ENCODE measurements around the gene BZW2.

BZW2 gene

DNA sequence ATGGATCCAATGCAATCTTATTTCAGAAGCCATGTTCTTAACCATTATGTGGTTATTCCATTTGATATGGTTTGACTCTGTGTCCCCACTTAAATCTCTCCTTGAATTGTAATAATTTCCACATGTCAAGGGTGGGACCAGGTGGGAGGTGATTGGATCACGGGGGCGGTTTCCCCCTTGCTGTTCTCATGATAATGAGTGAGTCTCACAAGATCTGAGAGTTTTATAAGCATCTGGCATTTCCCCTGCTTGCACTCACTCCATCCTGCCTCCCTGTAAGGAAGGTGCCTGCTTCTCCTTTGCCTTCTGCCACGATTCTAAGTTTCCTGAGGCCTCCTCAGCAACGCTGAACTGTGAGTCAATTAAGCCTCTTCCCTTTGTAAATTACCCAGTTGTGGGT lies 75.6 kb downstream of the BZW2 start:
- no peak for DNase-seq (ENCODE audit: low spot score)

DNA sequence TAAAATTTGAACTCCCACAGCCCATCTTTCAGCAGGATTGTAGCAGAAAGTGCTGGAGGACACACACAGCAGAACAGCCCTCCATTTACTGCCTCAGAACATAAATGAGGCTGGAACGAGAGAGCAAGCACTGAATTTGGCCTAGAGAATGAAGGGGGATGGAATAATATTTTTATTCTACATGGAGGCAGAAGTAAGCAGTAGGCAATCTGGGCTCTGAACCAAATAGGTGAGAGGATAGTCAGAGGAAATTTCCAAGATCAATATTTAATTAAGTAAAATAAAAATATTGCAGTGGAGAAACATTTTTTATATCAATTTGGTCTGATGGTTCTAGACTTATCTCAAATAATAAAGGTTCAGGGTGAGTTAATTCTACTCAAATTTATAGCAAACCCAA lies 78.4 kb downstream of the BZW2 start:
- DNase-seq (ENCODE audit: low spot score) = no peak

DNA sequence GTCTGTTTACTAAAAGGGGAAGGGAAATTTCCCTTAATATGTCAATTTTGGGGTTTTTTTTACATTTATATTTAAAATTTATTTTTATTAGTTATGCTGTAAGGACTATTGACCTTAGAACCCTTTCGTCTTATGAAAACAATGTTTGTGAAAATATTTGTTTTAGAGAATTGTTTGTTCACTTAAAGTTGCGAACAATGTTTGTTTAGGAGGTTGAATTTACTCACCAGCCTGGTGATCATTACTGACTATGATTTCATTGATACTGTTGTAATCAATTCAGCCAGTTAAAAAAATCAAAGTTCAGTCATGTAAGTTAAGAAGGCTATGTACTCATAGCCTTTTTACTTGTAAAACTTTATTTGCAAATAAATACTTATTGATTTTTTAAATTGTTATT lies 80.2 kb downstream of the BZW2 start:
- DNase-seq (ENCODE audit: low spot score) = no peak

DNA sequence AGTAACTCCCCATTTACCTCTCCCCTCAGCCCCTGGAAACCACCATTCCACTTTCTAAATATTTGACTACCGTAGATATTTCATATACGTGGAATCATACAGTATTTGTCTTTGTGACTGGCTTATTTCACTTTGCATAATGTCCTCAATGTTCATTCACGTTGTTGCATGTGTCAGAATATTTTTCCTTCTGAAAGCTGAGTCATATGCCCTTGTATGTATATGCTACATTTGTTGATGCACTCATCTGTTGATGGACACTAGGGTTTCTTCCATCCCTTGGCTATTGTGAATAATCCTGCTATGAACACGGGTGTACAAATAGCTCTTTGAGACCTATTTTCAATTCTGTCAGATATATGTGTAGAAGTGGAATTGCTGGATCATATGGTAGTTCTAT lies 81.8 kb downstream of the BZW2 start:
- no peak for DNase-seq (ENCODE audit: low spot score)

DNA sequence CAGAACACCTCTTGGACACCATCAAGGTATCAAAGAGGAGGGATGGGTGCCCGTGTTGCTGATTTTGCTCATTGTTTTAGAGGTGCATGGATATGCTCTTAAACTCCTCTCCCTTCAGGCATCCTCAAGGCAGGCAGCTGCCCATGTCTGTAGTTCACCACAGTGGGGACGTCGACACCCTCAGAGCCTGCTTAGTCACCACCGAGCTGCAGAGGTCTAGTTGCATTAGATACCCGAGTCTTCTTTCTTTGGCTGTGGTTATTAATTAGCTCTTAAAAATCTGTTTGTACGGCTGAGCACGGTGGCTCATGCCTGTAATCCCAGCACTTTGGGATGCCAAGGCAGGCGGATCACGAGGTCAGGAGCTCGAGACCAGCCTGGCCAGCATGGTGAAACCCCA lies 82.8 kb downstream of the BZW2 start:
- no peak for DNase-seq (ENCODE audit: low spot score)

DNA sequence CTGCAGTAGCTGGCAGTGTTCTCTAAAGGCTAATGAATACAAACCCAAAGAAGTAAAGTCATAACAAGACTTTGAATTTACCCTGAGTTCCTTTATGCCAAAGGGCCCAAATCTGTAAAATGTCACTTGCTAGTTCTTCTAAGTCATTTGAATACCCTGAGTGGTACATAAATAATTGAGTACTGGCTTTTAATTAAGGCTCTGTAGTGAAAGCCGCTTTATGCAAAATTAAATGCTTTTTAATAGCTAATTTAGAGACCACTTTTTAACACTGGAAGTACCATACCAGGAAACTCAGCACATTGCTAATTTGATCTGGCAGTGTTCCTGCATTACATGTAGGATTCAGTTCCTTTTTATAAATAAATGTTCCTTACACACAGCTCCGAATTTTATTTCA lies 83.6 kb downstream of the BZW2 start:
- DNase-seq (ENCODE audit: low spot score) = no peak

DNA sequence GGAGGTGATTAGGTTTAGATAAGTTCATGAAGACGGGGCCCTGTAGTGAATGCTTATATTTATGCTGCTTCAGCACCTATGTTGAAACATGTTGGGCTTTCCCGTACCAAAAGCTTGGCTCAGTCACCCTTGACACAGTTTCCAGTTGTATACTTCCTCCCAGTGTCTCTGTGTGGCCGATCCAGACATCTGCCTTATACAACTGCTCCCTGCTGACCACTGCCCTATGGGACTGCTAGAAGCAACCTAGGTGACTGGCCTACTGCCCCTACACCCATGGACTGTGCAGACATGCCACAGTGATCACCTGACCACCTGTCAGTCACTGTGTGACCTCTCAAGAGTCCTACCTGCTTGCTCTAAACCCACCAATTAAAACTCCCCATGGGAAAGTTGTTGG lies 85.0 kb downstream of the BZW2 start:
- DNase-seq (ENCODE audit: low spot score) = no peak

DNA sequence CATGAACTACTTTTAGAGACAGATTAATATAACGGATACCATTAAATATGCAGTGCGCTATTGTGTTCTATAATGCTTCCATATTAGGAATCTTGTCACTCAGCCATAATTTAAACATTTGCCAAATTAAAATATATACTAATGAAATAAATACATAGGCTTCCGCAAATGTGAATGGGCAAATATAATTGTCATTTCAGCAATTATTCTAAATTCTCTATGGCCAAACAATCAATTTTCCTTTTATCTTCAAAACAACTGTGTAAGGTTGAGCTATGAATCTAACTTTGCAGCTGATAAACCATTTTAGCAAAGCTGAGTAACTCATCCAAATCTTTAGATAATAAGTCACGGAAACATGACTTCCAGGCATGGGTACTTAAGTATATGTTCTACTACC lies 86.8 kb downstream of the BZW2 start:
- no peak for DNase-seq (ENCODE audit: low spot score)

DNA sequence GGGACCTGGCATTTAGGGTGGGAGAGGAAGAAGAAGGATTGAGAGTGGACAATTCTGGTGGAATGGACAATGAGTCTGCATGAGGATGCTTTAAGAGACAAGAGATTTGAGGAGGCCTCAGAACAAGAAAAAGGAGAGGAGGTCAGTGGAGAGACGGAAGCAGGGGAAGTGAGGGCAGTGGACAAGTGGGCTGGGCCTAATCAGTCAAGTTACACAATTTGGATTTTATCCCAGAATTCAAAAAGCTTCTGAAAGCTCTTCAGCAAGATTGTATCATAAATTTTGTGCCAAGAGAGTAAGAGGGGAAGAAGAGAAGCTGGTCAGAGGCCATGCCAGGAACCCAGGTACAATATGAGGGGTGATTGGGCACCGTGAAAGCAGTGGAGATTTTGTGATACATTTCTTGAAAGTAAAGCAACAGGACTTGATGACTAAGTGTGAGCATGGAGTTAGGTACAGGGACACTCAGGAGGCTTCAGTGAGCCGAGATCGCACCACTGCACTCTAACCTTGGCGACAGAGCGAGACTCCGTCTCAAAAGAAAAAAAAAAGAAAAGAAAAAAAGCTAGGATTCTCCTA lies 88.3 kb downstream of the BZW2 start:
- no peak for DNase-seq (ENCODE audit: low spot score)

DNA sequence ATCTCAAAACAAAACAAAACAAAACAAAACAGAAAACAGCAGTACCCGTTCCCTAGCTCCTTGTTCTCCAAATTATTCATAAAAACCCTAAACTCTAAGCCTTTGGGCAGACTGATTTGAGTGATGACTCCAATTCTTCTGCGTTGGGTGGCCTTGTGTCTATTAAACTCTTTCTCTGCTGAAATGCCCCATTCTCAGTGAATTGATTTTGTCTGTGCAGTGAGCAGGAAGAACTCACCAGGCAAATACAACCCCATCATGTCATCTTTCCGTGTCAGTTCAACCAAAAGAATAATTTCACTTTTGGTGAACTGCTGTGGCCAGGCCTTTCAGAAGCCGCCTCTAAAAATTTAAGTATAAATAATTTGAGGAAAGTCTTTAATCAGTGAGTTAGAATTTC lies 89.0 kb downstream of the BZW2 start:
- no peak for DNase-seq (ENCODE audit: low spot score)

DNA sequence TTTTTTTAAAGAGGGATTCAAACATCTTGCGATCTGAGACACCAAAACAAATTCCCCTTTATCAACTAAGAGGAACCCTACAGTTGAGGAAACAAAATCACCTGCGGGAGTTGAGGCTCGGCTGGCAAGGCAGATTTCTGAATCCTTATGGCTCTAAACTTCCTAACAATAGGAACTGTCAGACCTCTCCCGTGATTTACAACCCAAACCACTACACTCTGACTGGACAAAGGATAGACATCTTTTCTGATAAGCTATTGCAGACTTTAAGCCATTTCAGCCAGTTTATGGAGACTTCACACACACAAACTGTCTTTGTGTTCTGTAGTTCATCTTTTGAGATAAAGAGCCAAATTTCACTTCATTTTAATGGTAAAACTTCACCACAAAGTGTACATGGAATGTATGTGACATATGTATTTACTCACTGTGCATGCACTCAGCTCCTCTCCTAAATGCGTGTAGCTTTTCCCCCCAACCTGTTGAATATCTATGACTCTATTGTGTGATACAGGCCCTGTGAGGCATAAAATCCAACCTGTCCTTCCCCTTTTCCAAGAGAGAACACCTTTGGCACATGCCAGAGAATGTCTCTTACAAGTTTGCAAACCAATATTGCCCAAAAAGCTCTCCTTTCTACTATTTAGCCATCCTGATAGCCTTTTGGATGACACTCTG lies 92.2 kb downstream of the BZW2 start:
- no peak for DNase-seq (ENCODE audit: low spot score)

DNA sequence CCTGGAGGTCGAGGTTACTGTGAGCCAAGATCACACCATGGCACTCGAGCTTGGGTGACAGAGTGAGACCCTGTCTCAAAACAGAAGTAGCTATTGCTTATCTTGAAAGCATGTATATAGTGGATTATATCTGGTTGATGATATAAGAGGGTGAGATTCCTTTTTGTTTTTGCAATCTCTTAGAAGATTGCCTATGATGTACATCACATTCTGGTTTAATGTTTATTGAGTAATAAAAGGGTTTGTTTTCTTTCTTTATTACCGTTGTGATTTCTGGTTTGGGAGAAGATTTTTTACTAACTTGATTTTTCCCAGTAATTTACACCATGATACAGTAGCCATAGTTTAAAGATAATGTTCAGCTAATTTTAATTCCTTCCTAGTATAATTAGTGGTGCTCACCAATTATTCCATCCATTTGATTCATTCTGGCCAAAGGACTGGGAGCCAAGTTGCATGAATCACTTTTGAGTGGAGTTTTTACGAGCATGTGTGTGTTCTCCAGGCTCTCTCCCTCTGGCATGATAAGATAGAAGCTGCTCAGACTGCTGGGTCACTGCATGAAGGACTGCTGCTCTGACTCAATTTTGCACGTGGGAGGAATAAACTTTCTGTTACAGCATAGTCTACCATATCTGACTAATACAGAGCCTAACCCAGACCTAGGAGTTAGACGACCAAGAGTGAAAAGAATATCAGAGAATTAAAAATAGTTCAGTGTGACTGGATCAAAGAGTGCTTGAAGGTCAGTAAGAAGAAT lies 94.1 kb downstream of the BZW2 start:
- no peak for DNase-seq (ENCODE audit: low spot score)

DNA sequence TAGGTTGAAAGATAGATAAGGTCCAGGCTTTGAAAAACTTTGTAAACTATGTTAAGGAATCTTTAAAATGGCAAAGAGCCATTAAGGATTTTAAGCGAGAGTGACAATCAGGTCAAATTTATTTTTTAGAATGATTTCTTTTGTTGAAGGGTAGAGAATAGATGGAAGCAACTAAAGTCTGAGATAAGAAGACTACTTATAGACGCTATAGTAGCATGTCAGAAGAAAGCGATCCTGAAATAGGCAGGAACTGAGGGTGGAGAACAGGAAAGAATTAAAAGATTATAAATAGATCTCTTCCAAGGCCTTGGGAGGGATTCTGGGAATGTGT lies 94.6 kb downstream of the BZW2 start:
- no peak for DNase-seq (ENCODE audit: low spot score)

DNA sequence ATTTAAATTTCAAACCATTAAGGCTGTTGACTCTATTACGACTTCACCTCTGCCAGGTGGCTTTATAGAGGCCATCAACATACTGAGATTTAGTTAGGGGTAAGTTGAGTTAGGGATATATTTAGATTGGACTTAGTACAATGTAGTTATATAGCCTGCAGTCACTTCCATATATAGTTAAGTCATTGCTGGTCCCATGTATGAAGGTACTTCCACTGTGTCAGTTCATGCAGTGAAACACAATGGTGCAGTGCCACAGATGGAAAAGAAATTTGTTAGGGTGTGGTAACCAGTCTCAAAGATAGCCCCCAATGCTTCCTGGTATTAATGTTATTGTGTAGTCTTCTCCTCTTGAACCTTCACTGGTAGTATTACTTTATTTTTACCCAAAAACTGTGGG lies 95.0 kb downstream of the BZW2 start:
- no peak for DNase-seq (ENCODE audit: low spot score)

DNA sequence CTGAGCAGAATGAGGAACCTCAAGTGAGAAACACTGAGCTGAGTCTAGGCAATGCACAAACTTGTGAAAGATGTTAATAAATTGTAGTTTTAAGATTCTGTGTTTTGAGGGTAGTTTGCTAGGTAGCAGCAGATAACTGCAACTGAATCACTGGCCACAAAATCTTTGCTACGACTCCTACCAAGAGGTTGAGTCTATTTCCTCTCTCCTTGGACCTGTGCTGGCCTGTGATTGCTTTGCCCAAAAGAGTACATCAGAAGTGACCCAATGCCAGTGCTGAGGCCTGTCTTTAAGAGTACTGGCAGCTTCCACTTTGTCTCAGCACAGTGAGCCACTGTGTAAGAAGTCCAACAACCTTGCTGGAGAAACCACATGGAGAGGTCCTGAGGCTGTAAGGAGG lies 95.7 kb downstream of the BZW2 start:
- no peak for DNase-seq (ENCODE audit: low spot score)

DNA sequence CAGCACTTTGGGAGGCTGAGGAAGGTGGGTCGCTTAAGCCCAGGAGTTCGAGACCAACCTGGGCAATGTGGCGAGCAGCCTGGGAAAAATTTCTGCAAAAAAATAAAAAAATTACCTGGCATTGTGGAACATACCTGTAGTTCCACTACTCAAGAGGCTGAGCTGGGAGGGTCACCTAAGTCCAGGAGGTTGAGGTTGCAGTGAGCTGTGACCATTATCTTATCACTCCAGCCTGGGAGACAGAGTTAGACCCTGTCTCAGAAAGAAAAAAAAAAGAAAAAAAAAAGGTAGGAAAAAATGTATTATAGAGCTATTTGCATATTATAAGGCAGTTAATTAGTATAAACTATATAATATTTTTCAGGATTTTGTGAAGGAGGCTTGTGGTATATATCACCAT lies 96.6 kb downstream of the BZW2 start:
- DNase-seq (ENCODE audit: low spot score) = no peak

DNA sequence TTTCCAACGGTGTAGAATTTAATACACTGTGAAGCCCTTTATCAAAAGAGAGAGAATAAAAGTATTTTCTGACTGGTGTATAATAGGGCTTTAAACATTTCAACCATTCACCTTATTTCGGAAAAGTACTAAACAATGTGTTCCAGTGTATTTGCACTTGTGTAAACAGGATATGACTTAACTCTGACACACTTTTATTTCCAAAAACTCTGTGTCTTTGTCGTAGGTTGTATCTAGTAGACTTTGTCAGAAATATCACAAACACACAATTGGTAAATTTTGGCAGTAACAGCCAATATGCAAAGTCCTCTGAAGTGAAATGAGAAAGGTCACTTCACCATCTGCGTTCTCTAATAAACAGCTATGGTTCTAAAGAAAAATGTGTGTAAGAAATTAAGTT lies 97.3 kb downstream of the BZW2 start:
- no peak for DNase-seq (ENCODE audit: low spot score)

DNA sequence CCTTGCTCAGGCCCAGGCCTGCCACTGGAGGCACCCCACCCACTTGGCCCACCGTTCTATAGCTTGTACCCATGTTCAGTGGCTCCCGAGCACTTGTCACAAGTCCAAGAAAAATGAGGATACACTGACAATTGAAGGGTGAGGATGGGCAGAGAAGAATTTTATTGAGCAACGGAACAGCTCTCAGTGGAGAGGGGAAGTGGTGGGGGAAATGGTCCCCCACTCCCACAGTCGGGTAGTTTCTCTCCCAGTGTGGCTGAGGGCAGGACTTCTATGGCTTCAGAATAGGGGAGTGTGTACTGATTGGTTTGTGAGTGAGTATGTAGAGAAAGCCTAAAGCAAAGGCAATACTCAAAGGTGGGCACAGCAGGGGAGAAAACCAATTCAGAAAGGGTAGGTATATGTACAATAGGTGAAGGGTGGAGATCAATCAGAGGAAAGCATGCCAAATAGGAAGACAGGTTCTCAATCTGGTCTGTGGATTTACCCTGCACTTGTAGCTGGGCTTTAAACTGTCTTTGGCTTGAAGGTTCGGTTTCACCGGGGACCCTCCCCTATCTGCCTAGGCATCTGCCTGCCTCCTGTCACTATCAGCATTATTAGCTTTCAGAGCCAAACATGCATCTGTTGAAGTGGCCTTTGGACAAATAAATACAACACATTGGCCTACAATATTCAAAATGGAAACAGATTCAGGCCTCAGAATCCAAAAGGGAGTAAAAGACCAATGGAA lies 98.7 kb downstream of the BZW2 start:
- no peak for DNase-seq (ENCODE audit: low spot score)

DNA sequence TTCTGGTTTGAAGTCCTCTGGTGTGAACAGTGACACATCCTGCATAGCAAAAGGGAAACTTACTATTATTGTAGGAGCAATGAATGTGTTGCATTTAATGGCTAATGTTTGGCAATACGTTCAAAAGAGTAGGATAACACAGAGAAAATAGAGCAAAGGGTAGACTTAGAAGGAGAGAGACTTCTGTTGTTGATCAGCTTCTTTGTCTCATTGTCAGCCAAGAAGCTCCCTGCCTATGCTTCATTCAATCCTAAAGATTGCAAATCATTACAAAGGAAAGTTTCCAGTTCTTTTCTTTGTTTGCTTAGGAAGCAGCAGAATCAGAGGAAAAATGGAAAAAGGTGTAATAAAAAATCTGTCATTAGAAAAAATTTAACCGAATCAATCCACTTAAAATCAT lies 99.7 kb downstream of the BZW2 start:
- no peak for DNase-seq (ENCODE audit: low spot score)

DNA sequence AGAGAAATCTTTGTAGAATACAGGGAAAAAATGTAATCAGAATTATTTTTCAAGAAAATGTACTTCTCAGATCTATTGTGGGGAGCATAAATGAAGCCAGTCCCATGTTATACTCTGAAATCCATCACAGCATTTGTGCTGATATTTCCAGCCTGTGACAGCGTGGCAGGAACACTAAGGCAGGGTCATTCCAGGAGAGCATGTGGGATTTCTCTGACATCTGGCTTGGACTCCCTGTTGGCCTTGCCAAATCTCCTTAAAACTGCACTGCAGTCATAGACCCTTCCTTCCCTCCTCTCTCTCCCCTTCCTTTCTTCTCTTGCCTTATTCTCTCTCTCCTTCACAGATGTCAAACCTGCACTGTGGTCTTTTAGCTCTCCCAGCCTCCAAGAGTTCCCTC lies 101.1 kb downstream of the BZW2 start:
- no peak for DNase-seq (ENCODE audit: low spot score)

DNA sequence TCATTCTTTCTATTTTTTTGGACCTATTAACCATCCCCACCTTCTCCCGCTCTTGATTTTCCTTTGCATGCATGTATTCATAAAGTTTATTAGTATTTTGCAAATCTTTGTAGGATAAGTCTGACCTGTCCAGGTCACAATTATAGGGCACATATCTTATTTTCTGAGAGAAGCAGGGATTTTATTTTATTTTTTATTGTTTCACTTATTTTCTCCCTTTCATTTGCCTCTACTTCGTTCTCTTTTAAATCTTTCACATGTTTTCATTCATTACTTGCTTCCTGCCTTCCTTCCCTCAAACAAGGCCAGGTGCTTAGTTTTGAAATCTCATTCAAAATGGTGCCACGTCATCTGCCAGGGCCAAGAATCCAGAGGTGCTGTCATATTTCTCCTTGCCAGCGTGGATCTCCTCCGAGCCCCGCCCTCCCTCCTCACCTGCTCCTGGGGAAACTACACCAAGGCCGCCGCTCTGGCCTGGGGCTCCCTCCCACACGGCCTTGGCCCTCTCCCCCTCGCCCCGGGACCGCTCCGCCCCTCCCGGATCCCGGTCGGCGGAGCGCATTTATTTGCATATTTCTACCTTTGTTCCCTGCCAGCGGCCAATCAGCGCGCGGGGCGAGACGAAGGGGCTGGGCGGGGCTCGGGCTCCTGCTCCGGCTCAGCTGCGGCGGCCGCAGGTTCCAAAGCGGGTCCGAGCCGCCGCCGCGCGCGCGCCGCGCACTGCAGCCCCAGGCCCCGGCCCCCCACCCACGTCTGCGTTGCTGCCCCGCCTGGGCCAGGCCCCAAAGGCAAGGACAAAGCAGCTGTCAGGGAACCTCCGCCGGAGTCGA lies 107.3 kb downstream of the BZW2 start, which contains the start of gene TSPAN13:
Gene TSPAN13 (plus strand): TSS at position 654 of the 830 bp plus-strand sequence. CDS start 213 bp downstream, outside the sequence.
- DNase-seq (ENCODE audit: low spot score) = peak; percentile 26

All from globus pallidus (tissue), 1 donor.